WTC11 (cell line): Measurements from ENCODE around the gene SLC16A8. TPM values are rescaled to one million over a fixed set of nuclear protein-coding genes. Genes with fewer than 3 reads are reported as not detected.

Source experiments
- ATAC-seq: fragments of 200-7000 bp; cut with Tn5 transposase; 2 replicates; pipeline ENCODE4 v1.10.0; 2021; ENCODE audit warnings: mild to moderate bottlenecking, moderate library complexity
- CTCF ChIA-PET: fragments of 300-600 bp; sonication (Branson Sonifier 250); formaldehyde crosslinking; loops from one replicate; lab custom pipeline; 2021; ENCODE audit warnings: antibody characterized with exemption; lab: Charles Lee
- POLR2A ChIA-PET: fragments of 350-600 bp; sonication (Branson Sonifier 250); formaldehyde crosslinking; loops from one replicate; lab custom pipeline; 2021; ENCODE audit warnings: antibody characterized with exemption; lab: Charles Lee
- DNase-seq: peaks from one replicate; pipeline ENCODE4 v3.0.0; 2021; ENCODE audit warnings: low spot score
- H3K27ac Mint-ChIP-seq: 2 replicates; pipeline ENCODE4 v1.8.0; 2021; ENCODE audit warnings: mixed read lengths
- H3K27me3 Mint-ChIP-seq: 2 replicates; pipeline ENCODE4 v1.8.0; 2021; ENCODE audit warnings: low read depth, mild to moderate bottlenecking, moderate library complexity, mixed read lengths
- H3K36me3 Mint-ChIP-seq: 2 replicates; pipeline ENCODE4 v1.8.0; 2021; ENCODE audit warnings: mixed read lengths
- H3K4me1 Mint-ChIP-seq: 2 replicates; pipeline ENCODE4 v1.8.0; 2022; ENCODE audit warnings: mixed read lengths
- H3K4me3 Mint-ChIP-seq: 2 replicates; pipeline ENCODE4 v1.8.0; 2021; ENCODE audit warnings: mild to moderate bottlenecking, moderate library complexity, mixed read lengths
- H3K9me3 Mint-ChIP-seq: 2 replicates; pipeline ENCODE4 v1.8.0; 2021; ENCODE audit warnings: mixed read lengths
- EMX1 ChIP-seq: fragments of 250-450 bp; sonication (Bioruptor Pico); IDR thresholded peaks from 2 replicates; pipeline ENCODE4 v1.8.0; 2021; ENCODE audit warnings: mild to moderate bottlenecking
- GTF2I ChIP-seq: fragments of 250-450 bp; sonication (Bioruptor Pico); conservative IDR thresholded peaks from 2 replicates; pipeline ENCODE4 v1.4.0; 2021; ENCODE audit warnings: mild to moderate bottlenecking
- MXD4 ChIP-seq: fragments of 250-450 bp; sonication (Bioruptor Pico); IDR thresholded peaks from 2 replicates; pipeline ENCODE4 v1.8.0; 2021; ENCODE audit warnings: mild to moderate bottlenecking, moderate library complexity, borderline replicate concordance
- SMAD3 ChIP-seq: sonication (generic); formaldehyde crosslinking; IDR thresholded peaks from 2 replicates; pipeline ENCODE4 v1.8.0; 2022; ENCODE audit warnings: missing genetic modification reagents, mild to moderate bottlenecking, borderline replicate concordance
- TCF7 ChIP-seq: sonication (generic); formaldehyde crosslinking; IDR thresholded peaks from 2 replicates; pipeline ENCODE4 v1.8.0; 2022; ENCODE audit warnings: mild to moderate bottlenecking, low read depth, missing genetic modification reagents, moderate library complexity
- TP53 ChIP-seq: sonication (generic); formaldehyde crosslinking; IDR thresholded peaks from 2 replicates; pipeline ENCODE4 v1.8.1; 2023; ENCODE audit warnings: mild to moderate bottlenecking, missing genetic modification reagents
- total RNA-seq: library from RNA; stranded (reverse); gene quantifications from 3 replicates; pipeline ENCODE4 v1.2.3, GENCODE V29; 2021
- TF ChIP-seq, protein P1 (sequence below): fragments of 250-450 bp; sonication (Bioruptor Pico); IDR thresholded peaks from 2 replicates; pipeline ENCODE4 v2.1.2; 2022; ENCODE audit warnings: mild to moderate bottlenecking, moderate library complexity
- TF ChIP-seq, protein P2 (sequence below): sonication (generic); formaldehyde crosslinking; IDR thresholded peaks from 2 replicates; pipeline ENCODE4 v1.8.1; 2023; ENCODE audit warnings: mild to moderate bottlenecking, missing genetic modification reagents
- TF ChIP-seq, protein P3 (sequence below): fragments of 250-450 bp; sonication (Bioruptor Pico); IDR thresholded peaks from 2 replicates; pipeline ENCODE4 v1.8.0; 2021; ENCODE audit warnings: mild to moderate bottlenecking
- TF ChIP-seq, protein P4 (sequence below): sonication (generic); formaldehyde crosslinking; IDR thresholded peaks from 2 replicates; pipeline ENCODE4 v1.8.1; 2023; ENCODE audit warnings: mild to moderate bottlenecking, missing genetic modification reagents, moderate library complexity
- TF ChIP-seq, protein P5 (sequence below): sonication (generic); formaldehyde crosslinking; IDR thresholded peaks from 2 replicates; pipeline ENCODE4 v1.8.1; 2023; ENCODE audit warnings: mild to moderate bottlenecking, missing genetic modification reagents, moderate library complexity
- TF ChIP-seq, protein P6 (sequence below): sonication (generic); formaldehyde crosslinking; IDR thresholded peaks from 2 replicates; pipeline ENCODE4 v1.8.0; 2022; ENCODE audit warnings: mild to moderate bottlenecking, missing genetic modification reagents
- TF ChIP-seq, protein P7 (sequence below): fragments of 250-450 bp; sonication (Bioruptor Pico); IDR thresholded peaks from 2 replicates; pipeline ENCODE4 v1.9.0; 2021; ENCODE audit warnings: moderate library complexity, mild to moderate bottlenecking, inconsistent platforms, borderline replicate concordance
- TF ChIP-seq, protein P8 (sequence below): sonication (generic); formaldehyde crosslinking; IDR thresholded peaks from 2 replicates; pipeline ENCODE4 v1.8.0; 2023; ENCODE audit warnings: missing genetic modification reagents, mild to moderate bottlenecking, borderline replicate concordance

The SLC16A8 gene
- total RNA-seq, 1 experiment from 2014 or later = 0.57 TPM

DNA sequence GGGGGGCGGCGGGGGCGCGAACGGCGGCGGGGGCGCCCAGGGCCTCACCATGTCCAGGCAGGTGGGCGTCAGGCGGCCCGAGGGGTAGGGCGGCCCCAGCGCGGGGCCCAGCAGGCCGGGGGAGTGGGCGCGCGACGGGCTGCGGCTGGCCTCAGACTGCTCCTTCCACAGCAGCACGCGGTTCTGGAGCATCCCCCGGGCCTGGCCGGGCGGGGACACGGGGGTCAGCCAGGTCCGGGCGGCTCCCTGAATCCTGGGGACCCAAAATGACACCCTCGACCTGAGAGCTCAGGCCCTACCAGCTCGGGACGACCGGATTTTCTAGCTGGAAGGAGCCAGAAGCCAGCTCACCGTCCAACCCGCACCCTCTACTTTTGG lies 5.5 kb upstream of the SLC16A8 start (continued):
- TF ChIP-seq, protein P1, sequence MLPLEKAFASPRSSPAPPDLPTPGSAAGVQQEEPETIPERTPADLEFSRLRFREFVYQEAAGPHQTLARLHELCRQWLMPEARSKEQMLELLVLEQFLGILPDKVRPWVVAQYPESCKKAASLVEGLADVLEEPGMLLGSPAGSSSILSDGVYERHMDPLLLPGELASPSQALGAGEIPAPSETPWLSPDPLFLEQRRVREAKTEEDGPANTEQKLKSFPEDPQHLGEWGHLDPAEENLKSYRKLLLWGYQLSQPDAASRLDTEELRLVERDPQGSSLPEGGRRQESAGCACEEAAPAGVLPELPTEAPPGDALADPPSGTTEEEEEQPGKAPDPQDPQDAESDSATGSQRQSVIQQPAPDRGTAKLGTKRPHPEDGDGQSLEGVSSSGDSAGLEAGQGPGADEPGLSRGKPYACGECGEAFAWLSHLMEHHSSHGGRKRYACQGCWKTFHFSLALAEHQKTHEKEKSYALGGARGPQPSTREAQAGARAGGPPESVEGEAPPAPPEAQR (CRISPR knock-in tag) = no peak
- TF ChIP-seq, protein P2, sequence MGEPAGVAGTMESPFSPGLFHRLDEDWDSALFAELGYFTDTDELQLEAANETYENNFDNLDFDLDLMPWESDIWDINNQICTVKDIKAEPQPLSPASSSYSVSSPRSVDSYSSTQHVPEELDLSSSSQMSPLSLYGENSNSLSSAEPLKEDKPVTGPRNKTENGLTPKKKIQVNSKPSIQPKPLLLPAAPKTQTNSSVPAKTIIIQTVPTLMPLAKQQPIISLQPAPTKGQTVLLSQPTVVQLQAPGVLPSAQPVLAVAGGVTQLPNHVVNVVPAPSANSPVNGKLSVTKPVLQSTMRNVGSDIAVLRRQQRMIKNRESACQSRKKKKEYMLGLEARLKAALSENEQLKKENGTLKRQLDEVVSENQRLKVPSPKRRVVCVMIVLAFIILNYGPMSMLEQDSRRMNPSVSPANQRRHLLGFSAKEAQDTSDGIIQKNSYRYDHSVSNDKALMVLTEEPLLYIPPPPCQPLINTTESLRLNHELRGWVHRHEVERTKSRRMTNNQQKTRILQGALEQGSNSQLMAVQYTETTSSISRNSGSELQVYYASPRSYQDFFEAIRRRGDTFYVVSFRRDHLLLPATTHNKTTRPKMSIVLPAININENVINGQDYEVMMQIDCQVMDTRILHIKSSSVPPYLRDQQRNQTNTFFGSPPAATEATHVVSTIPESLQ = no peak
- TF ChIP-seq, all 79 proteins: peak for 0

DNA sequence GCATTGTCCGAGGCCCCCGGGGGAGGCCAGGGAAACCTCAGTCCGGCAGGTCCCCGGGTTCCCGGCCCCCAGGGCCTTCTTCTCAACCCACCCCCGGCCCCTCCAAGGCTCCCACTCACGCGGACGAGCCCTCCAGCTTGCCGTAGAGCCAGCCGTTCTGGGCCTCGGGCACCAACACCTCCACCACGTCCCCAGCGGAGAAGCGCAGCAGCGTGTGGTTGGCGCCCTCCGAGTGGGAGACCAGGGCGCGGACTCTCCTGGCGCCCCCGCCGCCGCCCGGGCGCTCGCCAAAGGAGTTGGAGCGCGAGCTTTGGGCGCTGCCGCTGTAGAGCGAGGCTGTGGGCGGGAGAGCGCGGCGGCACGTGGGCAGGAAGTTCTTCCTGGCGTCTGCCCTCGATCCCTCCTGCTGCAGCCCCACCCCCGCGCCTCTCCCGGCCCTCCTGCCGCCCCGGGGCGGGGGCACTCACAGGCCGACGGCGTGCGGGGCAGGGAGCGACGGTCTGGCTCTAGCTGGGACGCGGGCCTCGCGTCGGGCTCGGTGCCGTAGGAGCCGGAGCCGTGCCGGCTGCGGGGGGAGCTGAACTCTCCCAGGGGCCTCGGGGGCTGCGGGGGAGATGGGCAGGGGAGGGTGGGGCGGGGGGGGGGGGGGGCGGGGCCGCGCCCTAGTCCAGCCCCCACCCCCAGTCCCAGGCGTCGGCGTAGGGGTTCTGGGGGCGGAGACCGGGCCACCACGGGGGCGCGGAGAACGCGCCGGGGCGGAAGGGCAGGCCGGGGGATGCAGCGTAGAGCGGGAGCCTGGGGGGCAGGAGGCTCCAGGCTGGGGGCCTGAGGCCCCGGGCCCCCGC lies 4.9 kb upstream of the SLC16A8 start:
- Mint-ChIP-seq H3K9me3 (no peaks in the 10 kb centered on the region), H3K4me3 (no peak overlapping the region), H3K4me1 (peaks cover 5% of the 10 kb centered on the region; the same call in 1 of the 2 replicates), H3K27me3 (no peaks in the 10 kb centered on the region), H3K36me3 (no peaks in the 10 kb centered on the region), H3K27ac (no peak overlapping the region)
- CTCF ChIA-PET = interaction anchor here (0.6 to 14.3 kb wide), 7 partner anchors 12 to 117 kb away, joined by 3 to 183 read pairs (median 6); no protein-coding TSS in a partner anchor
- POLR2A ChIA-PET = interaction anchor here (0.6 kb wide), 1 partner anchor 1393 kb away, joined by 4 read pairs; no protein-coding TSS in a partner anchor
- DNase-seq (no peak), ATAC-seq (peak; percentile 13; the same call in 1 of the 2 replicates)
- TF ChIP-seq, protein P3, sequence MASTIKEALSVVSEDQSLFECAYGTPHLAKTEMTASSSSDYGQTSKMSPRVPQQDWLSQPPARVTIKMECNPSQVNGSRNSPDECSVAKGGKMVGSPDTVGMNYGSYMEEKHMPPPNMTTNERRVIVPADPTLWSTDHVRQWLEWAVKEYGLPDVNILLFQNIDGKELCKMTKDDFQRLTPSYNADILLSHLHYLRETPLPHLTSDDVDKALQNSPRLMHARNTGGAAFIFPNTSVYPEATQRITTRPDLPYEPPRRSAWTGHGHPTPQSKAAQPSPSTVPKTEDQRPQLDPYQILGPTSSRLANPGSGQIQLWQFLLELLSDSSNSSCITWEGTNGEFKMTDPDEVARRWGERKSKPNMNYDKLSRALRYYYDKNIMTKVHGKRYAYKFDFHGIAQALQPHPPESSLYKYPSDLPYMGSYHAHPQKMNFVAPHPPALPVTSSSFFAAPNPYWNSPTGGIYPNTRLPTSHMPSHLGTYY (CRISPR knock-in tag) = no peak
- TF ChIP-seq, protein P4, sequence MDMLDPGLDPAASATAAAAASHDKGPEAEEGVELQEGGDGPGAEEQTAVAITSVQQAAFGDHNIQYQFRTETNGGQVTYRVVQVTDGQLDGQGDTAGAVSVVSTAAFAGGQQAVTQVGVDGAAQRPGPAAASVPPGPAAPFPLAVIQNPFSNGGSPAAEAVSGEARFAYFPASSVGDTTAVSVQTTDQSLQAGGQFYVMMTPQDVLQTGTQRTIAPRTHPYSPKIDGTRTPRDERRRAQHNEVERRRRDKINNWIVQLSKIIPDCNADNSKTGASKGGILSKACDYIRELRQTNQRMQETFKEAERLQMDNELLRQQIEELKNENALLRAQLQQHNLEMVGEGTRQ = peak; percentile 30; the same call in 1 of the 2 replicates
- TF ChIP-seq SMAD3 (CRISPR knock-in tag) (no peak), TCF7 (CRISPR knock-in tag) (no peak), MXD4 (CRISPR knock-in tag) (no peak), GTF2I (CRISPR knock-in tag) (no peak), TP53 (no peak), EMX1 (CRISPR knock-in tag) (no peak)
- TF ChIP-seq, protein P5, sequence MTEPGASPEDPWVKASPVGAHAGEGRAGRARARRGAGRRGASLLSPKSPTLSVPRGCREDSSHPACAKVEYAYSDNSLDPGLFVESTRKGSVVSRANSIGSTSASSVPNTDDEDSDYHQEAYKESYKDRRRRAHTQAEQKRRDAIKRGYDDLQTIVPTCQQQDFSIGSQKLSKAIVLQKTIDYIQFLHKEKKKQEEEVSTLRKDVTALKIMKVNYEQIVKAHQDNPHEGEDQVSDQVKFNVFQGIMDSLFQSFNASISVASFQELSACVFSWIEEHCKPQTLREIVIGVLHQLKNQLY (CRISPR knock-in tag) = no peak
- TF ChIP-seq, protein P6, sequence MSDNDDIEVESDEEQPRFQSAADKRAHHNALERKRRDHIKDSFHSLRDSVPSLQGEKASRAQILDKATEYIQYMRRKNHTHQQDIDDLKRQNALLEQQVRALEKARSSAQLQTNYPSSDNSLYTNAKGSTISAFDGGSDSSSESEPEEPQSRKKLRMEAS (CRISPR knock-in tag) = peak; percentile 42; the same call in 1 of the 2 replicates
- TF ChIP-seq, protein P7, sequence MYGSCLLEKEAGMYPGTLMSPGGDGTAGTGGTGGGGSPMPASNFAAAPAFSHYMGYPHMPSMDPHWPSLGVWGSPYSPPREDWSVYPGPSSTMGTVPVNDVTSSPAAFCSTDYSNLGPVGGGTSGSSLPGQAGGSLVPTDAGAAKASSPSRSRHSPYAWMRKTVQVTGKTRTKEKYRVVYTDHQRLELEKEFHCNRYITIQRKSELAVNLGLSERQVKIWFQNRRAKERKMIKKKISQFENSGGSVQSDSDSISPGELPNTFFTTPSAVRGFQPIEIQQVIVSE = no peak
- TF ChIP-seq, protein P8, sequence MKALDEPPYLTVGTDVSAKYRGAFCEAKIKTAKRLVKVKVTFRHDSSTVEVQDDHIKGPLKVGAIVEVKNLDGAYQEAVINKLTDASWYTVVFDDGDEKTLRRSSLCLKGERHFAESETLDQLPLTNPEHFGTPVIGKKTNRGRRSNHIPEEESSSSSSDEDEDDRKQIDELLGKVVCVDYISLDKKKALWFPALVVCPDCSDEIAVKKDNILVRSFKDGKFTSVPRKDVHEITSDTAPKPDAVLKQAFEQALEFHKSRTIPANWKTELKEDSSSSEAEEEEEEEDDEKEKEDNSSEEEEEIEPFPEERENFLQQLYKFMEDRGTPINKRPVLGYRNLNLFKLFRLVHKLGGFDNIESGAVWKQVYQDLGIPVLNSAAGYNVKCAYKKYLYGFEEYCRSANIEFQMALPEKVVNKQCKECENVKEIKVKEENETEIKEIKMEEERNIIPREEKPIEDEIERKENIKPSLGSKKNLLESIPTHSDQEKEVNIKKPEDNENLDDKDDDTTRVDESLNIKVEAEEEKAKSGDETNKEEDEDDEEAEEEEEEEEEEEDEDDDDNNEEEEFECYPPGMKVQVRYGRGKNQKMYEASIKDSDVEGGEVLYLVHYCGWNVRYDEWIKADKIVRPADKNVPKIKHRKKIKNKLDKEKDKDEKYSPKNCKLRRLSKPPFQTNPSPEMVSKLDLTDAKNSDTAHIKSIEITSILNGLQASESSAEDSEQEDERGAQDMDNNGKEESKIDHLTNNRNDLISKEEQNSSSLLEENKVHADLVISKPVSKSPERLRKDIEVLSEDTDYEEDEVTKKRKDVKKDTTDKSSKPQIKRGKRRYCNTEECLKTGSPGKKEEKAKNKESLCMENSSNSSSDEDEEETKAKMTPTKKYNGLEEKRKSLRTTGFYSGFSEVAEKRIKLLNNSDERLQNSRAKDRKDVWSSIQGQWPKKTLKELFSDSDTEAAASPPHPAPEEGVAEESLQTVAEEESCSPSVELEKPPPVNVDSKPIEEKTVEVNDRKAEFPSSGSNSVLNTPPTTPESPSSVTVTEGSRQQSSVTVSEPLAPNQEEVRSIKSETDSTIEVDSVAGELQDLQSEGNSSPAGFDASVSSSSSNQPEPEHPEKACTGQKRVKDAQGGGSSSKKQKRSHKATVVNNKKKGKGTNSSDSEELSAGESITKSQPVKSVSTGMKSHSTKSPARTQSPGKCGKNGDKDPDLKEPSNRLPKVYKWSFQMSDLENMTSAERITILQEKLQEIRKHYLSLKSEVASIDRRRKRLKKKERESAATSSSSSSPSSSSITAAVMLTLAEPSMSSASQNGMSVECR (CRISPR knock-in tag) = no peak
